PC-9 (cell line): Measurements from ENCODE around the gene TMEM120A. TPM values are rescaled to one million over a fixed set of nuclear protein-coding genes. Genes with fewer than 3 reads are reported as not detected.

Source experiments
- Bru-seq: library from RNA; stranded (reverse); fragments of 400-500 nt; gene quantifications from one replicate; lab custom pipeline; 2021; lab: Mats Ljungman, UMichigan
- BruChase-seq, 2 experiments: library from RNA; stranded (reverse); fragments of 400-500 nt; gene quantifications; one replicate each; lab custom pipeline; 2021; lab: Mats Ljungman, UMichigan
- BruUV-seq: library from RNA; stranded (reverse); fragments of 400-500 nt; replicated peaks from 2 replicates; lab custom pipeline; 2021; lab: Mats Ljungman, UMichigan
- CTCF ChIA-PET: fragments of 300-600 bp; sonication (Branson Sonifier 250); formaldehyde crosslinking; loops from one replicate; lab custom pipeline; 2022; ENCODE audit warnings: antibody characterized with exemption; lab: Charles Lee
- POLR2A ChIA-PET: fragments of 300-600 bp; sonication (Branson Sonifier 250); formaldehyde crosslinking; loops from one replicate; lab custom pipeline; 2022; ENCODE audit warnings: antibody characterized with exemption; ENCODE audit not compliant: unreplicated experiment; lab: Charles Lee
- DNase-seq, 2 experiments: peaks; one replicate each; pipeline versions ENCODE4 v3.0.0 to v3.0.0-alpha.2; 2015 to 2022; ENCODE audit warnings: mixed read lengths in 1 of 2
- H2AFZ ChIP-seq: fragments of 200-600 bp; sonication (generic); 2 replicates; pipeline ENCODE4 v1.8.1; 2017; ENCODE audit warnings: antibody characterized with exemption
- H3F3A ChIP-seq: fragments of 200-600 bp; sonication (generic); 2 replicates; pipeline ENCODE4 v1.8.1; 2017; ENCODE audit warnings: antibody characterized with exemption, mild to moderate bottlenecking, low read depth; ENCODE audit not compliant: insufficient read depth
- H3K27ac ChIP-seq: fragments of 200-600 bp; sonication (generic); 2 replicates; pipeline ENCODE4 v1.6.1; 2016; ENCODE audit warnings: mixed run types
- H3K27me3 ChIP-seq: fragments of 200-600 bp; sonication (generic); 2 replicates; pipeline ENCODE4 v1.6.1; 2016; ENCODE audit warnings: low read depth, mixed run types; ENCODE audit not compliant: insufficient read depth
- H3K36me3 ChIP-seq: fragments of 200-600 bp; sonication (generic); 2 replicates; pipeline ENCODE4 v1.6.1; 2016; ENCODE audit warnings: low read depth, mixed run types
- H3K4me1 ChIP-seq: fragments of 200-600 bp; sonication (generic); replicated peaks from 2 replicates; pipeline ENCODE4 v1.6.1; 2016; ENCODE audit warnings: mixed run types; ENCODE audit not compliant: insufficient read depth
- H3K4me2 ChIP-seq: fragments of 200-600 bp; sonication (generic); 2 replicates; pipeline ENCODE4 v1.6.1; 2017; ENCODE audit warnings: mixed run types
- H3K4me3 ChIP-seq: fragments of 200-600 bp; sonication (generic); 2 replicates; pipeline ENCODE4 v1.6.1; 2016; ENCODE audit warnings: mixed run types
- H3K79me2 ChIP-seq: fragments of 200-600 bp; sonication (generic); 2 replicates; pipeline ENCODE4 v1.6.1; 2017; ENCODE audit warnings: low read depth, mixed run types
- H3K9me2 ChIP-seq: fragments of 200-600 bp; sonication (generic); 2 replicates; pipeline ENCODE4 v1.8.1; 2017; ENCODE audit warnings: mild to moderate bottlenecking; ENCODE audit not compliant: insufficient read depth
- H3K9me3 ChIP-seq: fragments of 200-600 bp; sonication (generic); 2 replicates; pipeline ENCODE4 v1.8.1; 2016; ENCODE audit warnings: low read depth; ENCODE audit not compliant: insufficient read depth
- H4K20me1 ChIP-seq: fragments of 200-600 bp; sonication (generic); 2 replicates; pipeline ENCODE4 v1.8.1; 2017; ENCODE audit not compliant: insufficient read depth
- CTCF ChIP-seq: fragments of 200-600 bp; sonication (generic); conservative IDR thresholded peaks from 2 replicates; pipeline ENCODE4 v1.6.1; 2017; ENCODE audit warnings: mixed run types, antibody characterized with exemption, mild to moderate bottlenecking, moderate library complexity
- EZH2 ChIP-seq: fragments of 200-600 bp; sonication (generic); IDR thresholded peaks from 2 replicates; pipeline ENCODE4 v1.8.0; 2017; ENCODE audit warnings: antibody characterized with exemption, low read depth
- intact Hi-C: fragments of 100-400 bp; cut with micrococcal nuclease; formaldehyde crosslinking; loops from one replicate; pipeline ENCODE4 v1.10.0; 2022; ENCODE audit not compliant: unreplicated experiment
- long read RNA-seq: library from polyadenylated mRNA; stranded (forward); transcript quantifications from one replicate; pipeline ENCODE4 v2.0.0, GENCODE V29; 2022
- total RNA-seq: library from RNA; stranded (reverse); gene quantifications from 2 replicates; pipeline ENCODE4 v1.2.3, GENCODE V29; 2021

The TMEM120A gene
- total RNA-seq (26.9 and 27.0 TPM in 2 replicates), Bru-seq, nascent RNA (percentile 45 among the genes with signal in this experiment), BruChase-seq, experiment 1, labeled RNA remaining after a 2-hour chase (percentile 52 among the genes with signal in this experiment), BruChase-seq, experiment 2, labeled RNA remaining after a 6-hour chase (percentile 61 among the genes with signal in this experiment)
- long read RNA-seq, transcript TMEM120A-214 (12 exons, 1,456 nt) = major isoform, 31 of 54 reads
- long read RNA-seq, partial matches to known transcripts = 1 of 54 reads
- long read RNA-seq, other reads (novel, unspliced or antisense) = 18 of 54 reads

GRCh38 chr7:75994388-75995051, at the start of gene TMEM120A:
Gene TMEM120A (minus strand): TSS chr7:75994595. CDS start chr7:75994570, 25 bp downstream.
- H3K9me3 ChIP-seq = no peaks in the 10 kb centered on the region
- no peak within 1 kb of the TSS for H3K27ac ChIP-seq
- H3K9me2 ChIP-seq = no peaks in the 10 kb centered on the region
- ChIA-PET POLR2A (no interaction called here), CTCF (no interaction called here)
- H3K4me1 ChIP-seq = peaks cover 27% of the 10 kb centered on the region
- no TSS peak for BruUV-seq
- H3K36me3 ChIP-seq = no peaks in the 10 kb centered on the region
- H4K20me1 ChIP-seq = no peaks in the 10 kb centered on the region
- H2AFZ ChIP-seq = peak within 1 kb of the TSS; percentile 83
- TF ChIP-seq EZH2 (no peak), CTCF (0 out of 2 replicates have a peak, but pooled peaks have one; percentile 16)
- DNase-seq = peak; percentile 79 to 98
- no peaks in the 10 kb centered on the region for H3K27me3 ChIP-seq
- peak within 1 kb of the TSS; percentile 92 for H3K4me3 ChIP-seq
- H3K79me2 ChIP-seq = 0 out of 2 replicates have a peak, but pooled peaks cover 6% of the 10 kb centered on the region
- intact Hi-C loops = loop anchor here (5.0 kb wide), 3 partner anchors 53 to 127 kb away; partner anchors contain the start of genes MDH2 and STYXL1
- peaks cover 3% of the 10 kb centered on the region; the same call in 1 of the 2 replicates for H3F3A ChIP-seq
- peak within 1 kb of the TSS; percentile 86 for H3K4me2 ChIP-seq

- Histone ChIP-seq H2AFZ (no peak overlapping the region), H4K20me1 (no peaks in the 10 kb centered on the region; the same call in 1 of the 2 replicates), H3K4me3 (no peak overlapping the region), H3K79me2 (peaks cover 13% of the 10 kb centered on the region; the same call in 1 of the 2 replicates), H3K9me2 (no peaks in the 10 kb centered on the region), H3K4me2 (no peak overlapping the region), H3K36me3 (no peaks in the 10 kb centered on the region), H3K27ac (no peak overlapping the region), H3K4me1 (no peaks in the 10 kb centered on the region), H3F3A (no peaks in the 10 kb centered on the region; the same call in 1 of the 2 replicates), H3K9me3 (no peaks in the 10 kb centered on the region), H3K27me3 (no peaks in the 10 kb centered on the region)
- CTCF ChIA-PET = no interaction called here
- no peak for DNase-seq
- POLR2A ChIA-PET = no interaction called here
- TF ChIP-seq EZH2 (no peak), CTCF (no peak)
- intact Hi-C loops = no loop called here
- no TSS peak for BruUV-seq
Measured at GRCh38 chr7:76040126-76040525, 45.7 kb upstream of the TMEM120A start.

- Histone ChIP-seq H3K4me1 (no peaks in the 10 kb centered on the region), H3K9me3 (no peaks in the 10 kb centered on the region), H3F3A (no peaks in the 10 kb centered on the region), H3K9me2 (no peaks in the 10 kb centered on the region), H3K4me2 (no peak overlapping the region), H3K27ac (no peak overlapping the region), H3K79me2 (no peaks in the 10 kb centered on the region), H3K4me3 (no peak overlapping the region), H2AFZ (no peak overlapping the region), H4K20me1 (no peaks in the 10 kb centered on the region), H3K27me3 (no peaks in the 10 kb centered on the region), H3K36me3 (no peaks in the 10 kb centered on the region)
- ChIA-PET POLR2A (no interaction called here), CTCF (interaction anchor here (0.5 kb wide), 1 partner anchor 130 kb away, joined by 4 read pairs; no protein-coding TSS in a partner anchor)
- intact Hi-C loops = no loop called here
- no TSS peak for BruUV-seq
- TF ChIP-seq EZH2 = no peak
- no peak for DNase-seq
Measured at GRCh38 chr7:76037310-76037709, 42.9 kb upstream of the TMEM120A start.
